Suprapubic skin (tissue), 4 donors: ENCODE measurements around the gene KIF1C.

Source experiments
- EP300 ChIP-seq: sonication (generic); formaldehyde crosslinking; IDR thresholded peaks from one replicate; pipeline ENCODE4 v1.6.1; 2017; ENCODE audit warnings: antibody characterized with exemption
- POLR2A ChIP-seq, 2 donors: fragments of 450-650 bp; IDR thresholded peaks; one replicate each; pipeline ENCODE4 v1.6.1; 2017; ENCODE audit warnings: antibody characterized with exemption in 2 of 2, mild to moderate bottlenecking in 2 of 2, moderate library complexity in 2 of 2
- POLR2AphosphoS5 ChIP-seq, 3 donors: sonication (generic); formaldehyde crosslinking; IDR thresholded peaks; one replicate each; pipeline ENCODE4 v1.6.1; 2017; ENCODE audit warnings: antibody characterized with exemption in 3 of 3
- TF ChIP-seq, protein P1 (sequence below), 2 donors: fragments of 200-600 bp in 1 of 2; fragments of 450-650 bp in 1 of 2; sonication (generic) in 1 of 2; IDR thresholded peaks; one replicate each; pipeline ENCODE4 v1.5.1; 2016 to 2019; ENCODE audit warnings: antibody characterized with exemption in 2 of 2, mild to moderate bottlenecking in 1 of 2, moderate library complexity in 1 of 2

- TF ChIP-seq, protein P1, sequence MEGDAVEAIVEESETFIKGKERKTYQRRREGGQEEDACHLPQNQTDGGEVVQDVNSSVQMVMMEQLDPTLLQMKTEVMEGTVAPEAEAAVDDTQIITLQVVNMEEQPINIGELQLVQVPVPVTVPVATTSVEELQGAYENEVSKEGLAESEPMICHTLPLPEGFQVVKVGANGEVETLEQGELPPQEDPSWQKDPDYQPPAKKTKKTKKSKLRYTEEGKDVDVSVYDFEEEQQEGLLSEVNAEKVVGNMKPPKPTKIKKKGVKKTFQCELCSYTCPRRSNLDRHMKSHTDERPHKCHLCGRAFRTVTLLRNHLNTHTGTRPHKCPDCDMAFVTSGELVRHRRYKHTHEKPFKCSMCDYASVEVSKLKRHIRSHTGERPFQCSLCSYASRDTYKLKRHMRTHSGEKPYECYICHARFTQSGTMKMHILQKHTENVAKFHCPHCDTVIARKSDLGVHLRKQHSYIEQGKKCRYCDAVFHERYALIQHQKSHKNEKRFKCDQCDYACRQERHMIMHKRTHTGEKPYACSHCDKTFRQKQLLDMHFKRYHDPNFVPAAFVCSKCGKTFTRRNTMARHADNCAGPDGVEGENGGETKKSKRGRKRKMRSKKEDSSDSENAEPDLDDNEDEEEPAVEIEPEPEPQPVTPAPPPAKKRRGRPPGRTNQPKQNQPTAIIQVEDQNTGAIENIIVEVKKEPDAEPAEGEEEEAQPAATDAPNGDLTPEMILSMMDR (IDR thresholded peaks at IDR 0.05), result no peak
- no peak for TF ChIP-seq POLR2A (IDR thresholded peaks at IDR 0.05)
- no peak for TF ChIP-seq POLR2AphosphoS5 (IDR thresholded peaks at IDR 0.05)
- no peak for TF ChIP-seq EP300
Observed at GRCh38 chr17:4970273-4970672, 27.5 kb upstream of the KIF1C start.
